ENCODE data around the gene EEF1AKMT3. TPM values are rescaled to one million over a fixed set of nuclear protein-coding genes. Genes with fewer than 3 reads are reported as not detected.

The EEF1AKMT3 gene
- total RNA-seq, 4 donors from 2014 or later, result 0.82 to 2.0 (median 1.0) TPM

GRCh38 chr12:57727758-57728395, 44.5 kb upstream of the EEF1AKMT3 start:
- in situ Hi-C loops (cut with MboI; ENCODE audit: low sequenced_read_pairs in 4 of 4) (no loop called here), intact Hi-C loops (cut with DNase I; ENCODE audit: low total_unique reads) (no loop called here)
- DNase-seq (no peak), ATAC-seq (no peak)
- H3K4me3 ChIP-seq, result no peak overlapping the region
- H3K4me1 ChIP-seq, result peaks cover 4 to 19% of the 10 kb centered on the region in 2 donors
- H3K36me3 ChIP-seq, result no peaks in the 10 kb centered on the region
- H3K27me3 ChIP-seq, result peaks cover 34 to 42% (median 41%) of the 10 kb centered on the region in 3 donors
- peak overlapping the region in 3 of 4 donors; percentile 35 to 69 (median 56) for H3K27ac ChIP-seq
- TF ChIP-seq POLR2A (IDR thresholded peaks at IDR 0.05) (no peak), CTCF (IDR thresholded peaks at IDR 0.05 in 4 of 5, conservative IDR thresholded peaks at IDR 0.05 in 1 of 5) (no peak)
- H3K9me3 ChIP-seq, result no peaks in the 10 kb centered on the region

GRCh38 chr12:57729321-57729844, 43.0 kb upstream of the EEF1AKMT3 start:
- TF ChIP-seq POLR2A (IDR thresholded peaks at IDR 0.05) (no peak), CTCF (IDR thresholded peaks at IDR 0.05 in 4 of 5, conservative IDR thresholded peaks at IDR 0.05 in 1 of 5) (no peak)
- ATAC-seq, result no peak
- Histone ChIP-seq H3K9me3 (no peaks in the 10 kb centered on the region), H3K4me3 (no peak overlapping the region), H3K4me1 (peaks cover 4 to 19% of the 10 kb centered on the region in 2 donors), H3K27ac (no peak overlapping the region), H3K36me3 (no peaks in the 10 kb centered on the region), H3K27me3 (peaks cover 34 to 40% (median 39%) of the 10 kb centered on the region in 3 donors)
- in situ Hi-C loops (cut with MboI; ENCODE audit: low sequenced_read_pairs in 4 of 4), result no loop called here
- no peak for DNase-seq
- intact Hi-C loops (cut with DNase I; ENCODE audit: low total_unique reads), result no loop called here

- in situ Hi-C loops (cut with MboI; ENCODE audit: low sequenced_read_pairs in 4 of 4) (no loop called here), intact Hi-C loops (cut with DNase I; ENCODE audit: low total_unique reads) (no loop called here)
- no peaks in the 10 kb centered on the region for H3K36me3 ChIP-seq
- no peaks in the 10 kb centered on the region for H3K9me3 ChIP-seq
- DNase-seq (no peak), ATAC-seq (no peak)
- TF ChIP-seq CTCF (IDR thresholded peaks at IDR 0.05 in 4 of 5, conservative IDR thresholded peaks at IDR 0.05 in 1 of 5) (no peak), POLR2A (IDR thresholded peaks at IDR 0.05) (no peak)
- H3K27me3 ChIP-seq, result peaks cover 29 to 34% (median 33%) of the 10 kb centered on the region in 3 donors
- H3K27ac ChIP-seq, result no peak overlapping the region
- H3K4me3 ChIP-seq, result no peak overlapping the region
- peaks cover 4 to 21% of the 10 kb centered on the region in 2 donors for H3K4me1 ChIP-seq
Measured at GRCh38 chr12:57730336-57731067, 41.9 kb upstream of the EEF1AKMT3 start.

- DNase-seq (no peak), ATAC-seq (no peak)
- H3K27me3 ChIP-seq, result peaks cover 33 to 36% (median 35%) of the 10 kb centered on the region in 3 donors
- H3K4me1 ChIP-seq, result peaks cover 0 to 22% of the 10 kb centered on the region in 2 donors
- intact Hi-C loops (cut with DNase I; ENCODE audit: low total_unique reads) (no loop called here), in situ Hi-C loops (cut with MboI; ENCODE audit: low sequenced_read_pairs in 4 of 4) (no loop called here)
- TF ChIP-seq POLR2A (IDR thresholded peaks at IDR 0.05), result no peak
- TF ChIP-seq CTCF (IDR thresholded peaks at IDR 0.05 in 4 of 5, conservative IDR thresholded peaks at IDR 0.05 in 1 of 5), result no peak
- H3K27ac ChIP-seq, result no peak overlapping the region
- no peak overlapping the region for H3K4me3 ChIP-seq
- no peaks in the 10 kb centered on the region for H3K9me3 ChIP-seq
- H3K36me3 ChIP-seq, result no peaks in the 10 kb centered on the region
Measured at GRCh38 chr12:57731411-57732080, 40.9 kb upstream of the EEF1AKMT3 start.

Data from gastrocnemius medialis (tissue), 4 donors.